PC-3 (cell line): ENCODE measurements around the gene YAP1. TPM values are rescaled to one million over a fixed set of nuclear protein-coding genes. Genes with fewer than 3 reads are reported as not detected.
"Not testable (repeated sequence)": the region's sequence is repeated elsewhere in the genome, so short reads cannot be mapped to it uniquely, and the experiment has no call there.

Experiments
- ATAC-seq: fragments of 200-7000 bp; cut with Tn5 transposase; 2 replicates; pipeline ENCODE4 v1.9.1; 2020; ENCODE audit warnings: mild to moderate bottlenecking, moderate library complexity
- BruUV-seq: library from RNA; stranded (reverse); fragments of 400-500 nt; replicated peaks from 2 replicates; lab custom pipeline; 2021; lab: Mats Ljungman, UMichigan
- CTCF ChIA-PET: fragments of 300-600 bp; sonication (Branson Sonifier 250); formaldehyde crosslinking; loops from one replicate; lab custom pipeline; 2022; ENCODE audit warnings: antibody characterized with exemption; lab: Charles Lee
- POLR2A ChIA-PET: fragments of 300-600 bp; sonication (Branson Sonifier 250); formaldehyde crosslinking; loops from one replicate; lab custom pipeline; 2022; ENCODE audit warnings: antibody characterized with exemption; ENCODE audit not compliant: unreplicated experiment; lab: Charles Lee
- DNase-seq: peaks from one replicate; pipeline ENCODE4 v3.0.0-alpha.2; 2015
- H2AFZ ChIP-seq: fragments of 300-600 bp; sonication (generic); 2 replicates; pipeline ENCODE4 v1.6.0; 2016; ENCODE audit warnings: antibody characterized with exemption, low read length
- H3F3A ChIP-seq: fragments of 300-600 bp; sonication (generic); one replicate; pipeline ENCODE4 v1.6.0; 2017; ENCODE audit warnings: antibody characterized with exemption, low read length, control low read depth, mild to moderate bottlenecking; ENCODE audit not compliant: unreplicated experiment
- H3K27ac ChIP-seq: fragments of 300-600 bp; sonication (generic); 2 replicates; pipeline ENCODE4 v1.5.1; 2016; ENCODE audit warnings: mild to moderate bottlenecking, low read length
- H3K27me3 ChIP-seq: fragments of 300-600 bp; sonication (generic); 2 replicates; pipeline ENCODE4 v1.6.1; 2016; ENCODE audit warnings: low read length, mixed read lengths
- H3K36me3 ChIP-seq: fragments of 300-600 bp; sonication (generic); 2 replicates; pipeline ENCODE4 v1.6.1; 2016; ENCODE audit warnings: low read depth, mixed run types, low read length, mixed read lengths
- H3K4me1 ChIP-seq: fragments of 300-600 bp; sonication (generic); 2 replicates; pipeline ENCODE4 v1.5.1; 2016; ENCODE audit warnings: low read length; ENCODE audit not compliant: insufficient read depth
- H3K4me2 ChIP-seq: fragments of 300-600 bp; sonication (generic); 2 replicates; pipeline ENCODE4 v1.6.0; 2016; ENCODE audit warnings: low read length
- H3K4me3 ChIP-seq: fragments of 300-600 bp; sonication (generic); 2 replicates; pipeline ENCODE4 v1.5.1; 2016; ENCODE audit warnings: mild to moderate bottlenecking, low read length, mixed read lengths
- H3K79me2 ChIP-seq: fragments of 300-600 bp; sonication (generic); 2 replicates; pipeline ENCODE4 v1.6.1; 2017; ENCODE audit warnings: low read length, mixed read lengths
- H3K9ac ChIP-seq: fragments of 300-600 bp; sonication (generic); 2 replicates; pipeline ENCODE4 v1.6.0; 2016; ENCODE audit warnings: mild to moderate bottlenecking, low read length
- H3K9me2 ChIP-seq: fragments of 300-600 bp; sonication (generic); replicated peaks from 2 replicates; pipeline ENCODE4 v1.6.1; 2016; ENCODE audit warnings: mixed run types, low read length, mixed read lengths
- H3K9me3 ChIP-seq: fragments of 300-600 bp; sonication (generic); 2 replicates; pipeline ENCODE4 v1.6.1; 2016; ENCODE audit warnings: low read length, mixed read lengths
- H4K20me1 ChIP-seq: fragments of 300-600 bp; sonication (generic); 2 replicates; pipeline ENCODE4 v1.6.1; 2016; ENCODE audit warnings: low read length, mixed read lengths
- EZH2 ChIP-seq: fragments of 300-600 bp; sonication (generic); IDR thresholded peaks from one replicate; pipeline ENCODE4 v1.6.1; 2017; ENCODE audit warnings: antibody characterized with exemption, mild to moderate bottlenecking, low read length; ENCODE audit not compliant: unreplicated experiment
- EZH2phosphoT487 ChIP-seq: fragments of 300-600 bp; sonication (generic); IDR thresholded peaks from 2 replicates; pipeline ENCODE4 v1.6.1; 2018; ENCODE audit warnings: mild to moderate bottlenecking, antibody characterized with exemption, low read length, borderline replicate concordance
- intact Hi-C: fragments of 100-400 bp; cut with micrococcal nuclease; formaldehyde crosslinking; loops from 2 replicates; pipeline ENCODE4 v1.9.0; 2023
- total RNA-seq: library from RNA; depleted of rRNA; stranded (reverse); fragments of >200 nt; gene quantifications from 2 replicates; pipeline ENCODE4 v1.2.3, GENCODE V29; 2014
- TF ChIP-seq, protein P1 (sequence below): fragments of 300-600 bp; sonication (generic); conservative IDR thresholded peaks from 2 replicates; pipeline ENCODE4 v1.5.1; 2017; ENCODE audit warnings: antibody characterized with exemption, low read depth, mild to moderate bottlenecking, low read length

YAP1 gene
- total RNA-seq, 1 experiment from 2014 or later: 104 TPM

DNA sequence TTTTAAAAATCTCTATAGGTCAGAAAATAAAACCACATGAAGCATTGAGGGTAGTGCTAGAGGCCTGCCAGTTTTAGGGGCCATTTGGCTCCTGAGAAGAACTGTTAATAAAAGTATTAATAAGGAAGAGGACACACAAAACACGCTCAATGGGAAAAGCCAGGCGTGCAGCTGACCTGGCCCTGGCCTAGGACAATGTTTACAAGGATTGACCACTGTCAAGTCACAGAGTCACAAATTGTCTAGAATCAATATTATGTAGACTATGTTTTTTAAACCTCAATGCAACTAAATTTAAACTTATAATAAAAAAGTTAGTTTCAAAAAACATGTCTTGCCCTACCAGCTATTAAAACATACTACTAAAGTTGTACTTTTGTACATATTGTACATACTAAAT is 89.4 kb downstream of the YAP1 start:
- ChIA-PET POLR2A (interaction anchor here (0.6 kb wide), 1 partner anchor 29 kb away, joined by 5 read pairs; no protein-coding TSS in a partner anchor), CTCF (no interaction called here)
- Histone ChIP-seq H3K36me3 (peaks cover 11% of the 10 kb centered on the region; the same call in 1 of the 2 replicates), H3K9ac (no peak overlapping the region), H3F3A (no peaks in the 10 kb centered on the region), H3K4me3 (no peak overlapping the region), H3K27ac (no peak overlapping the region), H2AFZ (no peak overlapping the region), H3K27me3 (no peaks in the 10 kb centered on the region), H3K4me1 (peaks cover 17% of the 10 kb centered on the region; the same call in 1 of the 2 replicates), H3K4me2 (no peak overlapping the region), H3K9me3 (no peaks in the 10 kb centered on the region), H3K9me2 (no peaks in the 10 kb centered on the region), H4K20me1 (no peaks in the 10 kb centered on the region), H3K79me2 (no peaks in the 10 kb centered on the region)
- TF ChIP-seq, protein P1, sequence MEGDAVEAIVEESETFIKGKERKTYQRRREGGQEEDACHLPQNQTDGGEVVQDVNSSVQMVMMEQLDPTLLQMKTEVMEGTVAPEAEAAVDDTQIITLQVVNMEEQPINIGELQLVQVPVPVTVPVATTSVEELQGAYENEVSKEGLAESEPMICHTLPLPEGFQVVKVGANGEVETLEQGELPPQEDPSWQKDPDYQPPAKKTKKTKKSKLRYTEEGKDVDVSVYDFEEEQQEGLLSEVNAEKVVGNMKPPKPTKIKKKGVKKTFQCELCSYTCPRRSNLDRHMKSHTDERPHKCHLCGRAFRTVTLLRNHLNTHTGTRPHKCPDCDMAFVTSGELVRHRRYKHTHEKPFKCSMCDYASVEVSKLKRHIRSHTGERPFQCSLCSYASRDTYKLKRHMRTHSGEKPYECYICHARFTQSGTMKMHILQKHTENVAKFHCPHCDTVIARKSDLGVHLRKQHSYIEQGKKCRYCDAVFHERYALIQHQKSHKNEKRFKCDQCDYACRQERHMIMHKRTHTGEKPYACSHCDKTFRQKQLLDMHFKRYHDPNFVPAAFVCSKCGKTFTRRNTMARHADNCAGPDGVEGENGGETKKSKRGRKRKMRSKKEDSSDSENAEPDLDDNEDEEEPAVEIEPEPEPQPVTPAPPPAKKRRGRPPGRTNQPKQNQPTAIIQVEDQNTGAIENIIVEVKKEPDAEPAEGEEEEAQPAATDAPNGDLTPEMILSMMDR: no peak
- TF ChIP-seq EZH2: no peak
- no peak for TF ChIP-seq EZH2phosphoT487
- BruUV-seq: no TSS peak
- no peak for ATAC-seq
- intact Hi-C loops: no loop called here
- no peak for DNase-seq

DNA sequence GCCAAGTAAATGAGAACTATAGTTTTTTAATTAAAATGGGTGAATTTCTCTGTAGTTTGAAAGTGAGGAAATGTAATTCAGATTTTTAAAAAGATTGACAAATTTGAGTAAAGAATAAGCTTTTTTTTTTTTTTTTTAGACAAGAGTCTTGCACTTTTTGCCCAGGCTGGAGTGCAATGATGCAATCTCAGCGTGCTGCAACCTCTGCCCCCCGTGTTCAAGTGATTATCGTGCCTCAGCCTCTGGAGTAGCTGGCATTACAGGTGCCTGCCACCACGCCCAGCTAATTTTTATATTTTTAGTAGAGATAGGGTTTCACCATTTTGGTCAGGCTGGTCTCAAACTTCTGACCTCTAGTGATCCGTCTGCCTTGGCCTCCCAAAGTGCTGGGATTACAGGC is 90.1 kb downstream of the YAP1 start:
- peaks cover 17% of the 10 kb centered on the region; the same call in 1 of the 2 replicates for H3K4me1 ChIP-seq
- H3K4me2 ChIP-seq, ATAC-seq, H4K20me1 ChIP-seq, H3K9ac ChIP-seq, H3K36me3 ChIP-seq, CTCF ChIA-PET, H3K27me3 ChIP-seq, DNase-seq, intact Hi-C loops, H3K9me2 ChIP-seq, H2AFZ ChIP-seq, BruUV-seq, H3K4me3 ChIP-seq, H3K9me3 ChIP-seq, H3F3A ChIP-seq, H3K27ac ChIP-seq, H3K79me2 ChIP-seq: not testable (repeated sequence)
- POLR2A ChIA-PET: interaction anchor here (0.6 kb wide), 1 partner anchor 29 kb away, joined by 5 read pairs; no protein-coding TSS in a partner anchor

DNA sequence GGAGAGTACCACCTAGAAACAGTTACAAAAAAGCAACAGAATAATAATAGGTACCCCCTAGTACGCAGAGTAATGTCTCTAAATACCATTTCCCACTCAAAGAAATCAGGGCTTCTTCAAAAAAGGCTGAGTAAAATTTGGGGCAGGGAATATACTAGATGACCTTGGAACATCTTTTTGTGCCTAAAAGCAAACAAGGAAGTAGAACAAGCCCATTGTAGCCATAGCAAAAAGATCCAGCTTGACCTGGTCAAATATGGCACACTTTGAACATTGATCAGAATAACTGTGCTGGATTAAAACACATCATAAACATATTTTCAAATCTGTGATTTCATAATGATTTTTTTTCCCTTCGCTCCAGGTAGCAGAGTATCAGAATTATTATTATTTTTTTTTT is 91.5 kb downstream of the YAP1 start:
- Histone ChIP-seq H2AFZ (no peak overlapping the region), H3K9me2 (no peaks in the 10 kb centered on the region), H3K9me3 (no peaks in the 10 kb centered on the region), H3K4me3 (no peak overlapping the region), H4K20me1 (no peaks in the 10 kb centered on the region), H3K27me3 (no peaks in the 10 kb centered on the region), H3K9ac (no peak overlapping the region), H3K36me3 (peaks cover 10% of the 10 kb centered on the region; the same call in 1 of the 2 replicates), H3K4me1 (peaks cover 14% of the 10 kb centered on the region; the same call in 1 of the 2 replicates), H3F3A (no peaks in the 10 kb centered on the region), H3K4me2 (no peak overlapping the region), H3K27ac (no peak overlapping the region), H3K79me2 (no peaks in the 10 kb centered on the region)
- BruUV-seq: no TSS peak
- TF ChIP-seq, protein P1: no peak
- no peak for TF ChIP-seq EZH2
- no peak for TF ChIP-seq EZH2phosphoT487
- intact Hi-C loops: no loop called here
- ATAC-seq (no peak), DNase-seq (no peak)
- ChIA-PET CTCF (no interaction called here), POLR2A (no interaction called here)
